GM19324 (cell line): ENCODE measurements around the gene NELFA.
"Not testable (repeated sequence)": the region's sequence is repeated elsewhere in the genome, so short reads cannot be mapped to it uniquely, and the experiment has no call there.

Experiments used
- ATAC-seq: cut with Tn5 transposase; IDR thresholded peaks from one replicate; pipeline ENCODE4 v1.9.1; 2021; ENCODE audit warnings: mild to moderate bottlenecking, moderate library complexity; ENCODE audit not compliant: unreplicated experiment, low FRiP score

Gene NELFA

DNA sequence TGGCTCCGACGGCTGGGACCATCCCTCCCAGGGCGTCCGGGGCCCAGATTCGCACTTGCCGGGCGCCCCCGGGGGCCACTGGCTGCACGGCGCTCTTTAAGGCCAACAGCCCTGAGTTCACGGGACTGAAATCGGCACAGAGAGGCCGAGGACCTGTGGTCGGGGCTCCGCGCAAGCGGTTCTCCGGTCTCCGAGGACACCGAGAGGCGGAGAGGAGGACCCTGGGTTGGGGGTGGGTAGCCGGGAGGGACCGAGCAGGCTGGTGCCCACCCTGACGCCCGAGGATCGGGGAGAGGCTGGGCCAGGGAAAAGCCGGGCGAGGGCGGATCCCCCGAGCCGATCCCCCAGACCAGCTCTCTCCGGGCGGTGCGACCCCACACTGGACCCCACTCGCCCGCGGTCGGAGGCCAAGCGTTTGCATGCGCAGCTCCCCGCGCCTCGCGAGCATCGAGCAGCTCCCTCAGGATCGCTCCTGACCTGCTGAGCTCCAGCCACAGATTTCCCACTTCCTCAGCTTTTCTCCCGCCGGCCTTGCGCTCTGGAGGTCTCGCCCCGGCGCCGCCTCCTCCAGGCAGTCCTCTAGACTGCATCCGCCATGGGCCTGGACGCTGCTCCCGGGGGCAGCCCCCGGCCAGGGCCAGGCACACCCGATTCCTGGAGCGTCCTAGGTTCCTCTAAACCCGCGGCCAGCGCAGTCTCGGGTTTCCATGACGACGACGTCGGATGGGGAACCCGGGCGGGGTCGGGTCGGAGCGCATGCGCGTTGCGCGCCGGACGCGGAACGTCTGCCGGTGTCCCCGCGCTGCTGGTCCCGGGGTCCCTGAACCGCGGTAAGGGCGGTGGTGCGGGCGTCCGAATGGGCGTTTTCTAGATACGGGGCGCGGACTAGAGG lies 32.7 kb upstream of the NELFA start:
- peak; percentile 76 for ATAC-seq

GRCh38 chr4:2040391-2041238 lies 31.8 kb upstream of the NELFA start:
- ATAC-seq = no peak

- no peak for ATAC-seq
Measured at GRCh38 chr4:2036866-2037265, 28.1 kb upstream of the NELFA start.

DNA sequence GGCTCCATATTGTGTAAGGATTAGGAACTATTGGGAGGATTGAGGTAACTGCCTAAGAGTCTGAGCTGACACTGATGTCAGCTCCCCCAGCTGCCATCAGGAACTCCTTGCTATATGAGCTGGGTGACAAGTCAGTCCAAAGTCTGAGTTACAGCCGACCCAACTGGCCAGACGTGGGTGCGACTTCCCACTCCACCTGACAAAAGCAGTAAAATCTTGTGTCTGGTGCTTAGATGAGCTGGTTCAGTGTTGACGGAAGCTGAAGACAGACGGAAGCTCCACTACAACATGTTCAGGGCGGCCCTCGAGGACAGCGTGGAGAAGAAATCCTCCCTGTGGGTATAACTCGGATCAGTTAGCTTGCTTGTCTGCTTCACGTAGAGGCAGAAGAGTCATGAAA lies 27.6 kb upstream of the NELFA start:
- no peak for ATAC-seq

- not testable (repeated sequence) for ATAC-seq
Measured at GRCh38 chr4:2031161-2031560, 22.4 kb upstream of the NELFA start.

GRCh38 chr4:2027120-2027519 lies 18.3 kb upstream of the NELFA start:
- ATAC-seq = not testable (repeated sequence)

GRCh38 chr4:2025817-2026216 lies 17.0 kb upstream of the NELFA start:
- ATAC-seq = no peak

GRCh38 chr4:2024683-2025082 lies 15.9 kb upstream of the NELFA start:
- no peak for ATAC-seq

- ATAC-seq = not testable (repeated sequence)
Measured at GRCh38 chr4:2021358-2022018, 12.7 kb upstream of the NELFA start.

- ATAC-seq = no peak
Measured at GRCh38 chr4:2015008-2015407, 6.2 kb upstream of the NELFA start.

GRCh38 chr4:2011583-2011982 lies 2.8 kb upstream of the NELFA start:
- no peak for ATAC-seq

GRCh38 chr4:2009651-2010233 lies 968 bp upstream of the NELFA start:
- no peak for ATAC-seq

DNA sequence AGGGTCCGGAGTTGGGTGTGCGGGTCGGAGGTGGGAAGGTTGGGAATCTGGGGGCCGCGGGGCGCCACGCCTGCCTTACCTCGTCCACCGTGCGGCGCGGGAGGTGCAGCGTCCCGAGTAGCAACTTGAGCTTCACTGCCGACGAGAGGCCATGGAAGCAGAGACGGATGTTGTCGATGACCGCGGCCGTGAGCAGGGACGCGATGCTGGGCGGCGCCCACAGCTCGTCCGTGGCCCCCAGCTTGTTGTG lies 178 bp downstream of the NELFA start:
- ATAC-seq = no peak

DNA sequence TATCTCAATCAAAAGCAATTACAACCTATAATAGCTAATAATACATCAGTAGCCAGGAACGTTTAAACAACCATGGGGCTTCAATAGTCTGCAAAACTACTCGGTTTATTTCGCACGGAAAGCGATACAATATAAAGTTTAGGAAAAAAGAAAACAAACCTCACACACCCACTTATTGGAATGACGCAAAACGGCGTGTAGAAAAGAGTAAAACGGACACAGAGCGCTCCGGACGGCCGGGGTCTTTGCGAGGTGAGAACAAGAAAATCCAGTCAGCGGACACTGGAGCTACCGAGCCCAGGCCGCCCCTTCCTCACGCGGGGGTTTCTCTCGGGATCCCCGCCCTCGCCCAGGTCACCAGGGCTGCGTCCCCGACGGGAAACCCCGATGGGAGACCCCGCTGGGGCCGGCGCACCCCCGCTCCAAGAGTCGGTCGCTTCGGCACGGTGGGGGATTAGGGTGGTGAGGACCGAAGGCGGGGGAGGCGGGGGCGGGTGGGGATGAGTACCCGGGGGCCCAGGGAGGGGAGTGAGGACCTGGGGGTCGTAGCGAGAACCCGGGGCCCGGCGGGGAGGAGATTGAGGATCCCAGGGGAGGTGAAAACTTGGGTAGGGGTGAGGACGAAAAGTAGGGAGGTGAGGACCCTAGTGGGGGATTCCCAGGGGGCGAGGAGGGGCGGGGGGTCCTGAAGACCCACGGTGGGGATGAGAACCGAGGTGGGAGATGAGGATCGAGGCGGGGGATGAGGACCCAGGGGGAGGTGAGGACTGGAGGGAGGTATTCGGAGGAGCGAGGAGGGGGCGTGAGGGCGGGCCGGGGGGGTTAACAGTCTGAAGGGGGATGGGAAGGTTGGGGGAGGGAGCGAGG lies 737 bp downstream of the NELFA start:
- ATAC-seq = no peak

DNA sequence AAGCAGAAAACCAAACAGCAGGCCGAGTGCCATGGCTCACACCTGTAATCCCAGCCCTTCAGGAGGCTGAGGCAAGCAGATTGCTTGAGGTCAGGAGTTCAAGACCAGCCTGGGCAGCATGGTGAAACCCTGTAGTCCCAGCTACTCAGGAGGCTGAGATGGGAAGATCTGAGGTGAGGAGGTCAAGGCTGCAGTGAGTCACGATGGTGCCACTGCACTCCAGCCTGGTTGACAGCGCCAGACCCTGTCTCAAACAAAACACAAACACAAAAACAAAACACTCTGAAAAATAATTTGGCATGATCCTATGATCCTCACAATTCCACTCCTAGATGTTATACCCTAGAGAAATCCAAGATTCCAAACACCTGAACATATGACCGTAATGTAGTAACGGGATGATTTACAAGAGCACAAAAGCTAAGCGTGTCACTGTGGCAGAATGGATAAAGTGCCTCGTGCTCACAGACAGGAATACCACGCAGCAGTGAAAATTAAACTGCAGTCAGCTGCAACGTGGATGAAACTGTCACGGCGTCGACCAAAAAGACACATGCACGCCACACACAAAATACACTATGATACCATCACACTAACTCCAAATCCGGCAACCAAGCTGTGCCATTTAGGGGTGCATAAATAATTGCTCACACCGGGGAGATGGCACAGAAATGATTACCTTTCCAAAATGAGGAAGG lies 1.7 kb downstream of the NELFA start:
- ATAC-seq = no peak

DNA sequence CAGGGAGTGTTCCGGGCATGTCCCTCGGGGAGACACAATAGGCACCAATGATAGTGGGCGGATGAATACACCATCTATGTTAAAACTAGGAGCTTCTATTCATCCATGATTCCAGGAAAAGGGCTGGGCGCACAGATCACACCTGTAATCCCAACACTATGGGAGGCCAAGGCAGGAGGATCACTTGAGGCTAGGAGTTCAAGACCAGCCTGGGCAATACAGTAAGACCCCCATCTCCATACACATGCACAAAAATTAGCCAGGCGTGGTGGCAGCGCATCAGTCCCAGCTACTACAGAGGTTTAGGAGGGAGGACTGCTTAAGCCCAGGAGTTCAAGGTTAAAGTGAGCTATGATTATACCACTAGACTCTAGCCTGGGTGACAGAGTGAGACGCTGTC lies 2.4 kb downstream of the NELFA start:
- ATAC-seq = no peak

DNA sequence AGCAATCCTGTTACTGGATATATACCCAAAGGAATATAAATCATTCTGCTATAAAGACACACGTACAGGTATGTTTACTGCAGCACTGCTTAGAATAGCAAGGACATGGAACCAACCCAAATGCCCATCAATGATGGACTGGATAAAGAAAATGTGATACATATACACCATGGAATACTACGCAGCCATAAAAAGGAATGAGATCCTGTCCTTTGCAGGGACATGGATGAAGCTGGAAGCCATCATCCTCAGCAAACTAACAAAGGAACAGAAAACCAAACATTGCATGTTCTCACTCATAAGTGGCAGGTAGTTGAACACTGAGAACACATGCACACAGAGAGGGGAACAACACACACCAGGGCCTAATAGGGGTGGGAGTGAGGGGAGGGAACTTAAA lies 5.4 kb downstream of the NELFA start:
- not testable (repeated sequence) for ATAC-seq

GRCh38 chr4:1999308-1999707 lies 9.5 kb downstream of the NELFA start:
- not testable (repeated sequence) for ATAC-seq

DNA sequence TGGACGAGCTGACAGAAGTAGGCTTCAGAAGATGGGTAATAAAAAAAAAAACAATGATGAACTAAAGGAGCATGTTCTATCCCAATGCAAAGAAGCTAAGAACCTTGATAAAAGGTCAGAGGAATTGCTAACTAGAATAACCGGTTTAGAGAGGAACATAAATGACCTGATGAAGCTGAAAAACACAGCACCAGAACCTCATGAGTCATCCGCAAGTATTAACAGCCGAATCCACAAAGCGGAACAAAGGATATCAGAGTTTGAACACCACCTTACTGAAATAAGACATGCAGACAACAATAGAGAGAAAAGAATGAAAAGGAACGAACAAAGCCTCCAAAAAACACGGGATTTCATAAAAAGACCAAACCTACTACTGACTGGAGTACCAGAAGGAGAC lies 10.5 kb downstream of the NELFA start:
- no peak for ATAC-seq
